A549 (cell line): ENCODE data around the gene TOB2. TPM values are rescaled to one million over a fixed set of nuclear protein-coding genes. Genes with fewer than 3 reads are reported as not detected.

Source experiments
- ATAC-seq, 2 experiments: fragments of 200-7000 bp in 1 of 2; fragments of >200 bp in 1 of 2; cut with Nextera tagmentation in 1 of 2; cut with Tn5 transposase in 1 of 2; 3 replicates each; pipeline versions ENCODE4 v1.8.0 to v1.9.1; 2018 to 2020; ENCODE audit warnings: mild to moderate bottlenecking in 1 of 2, moderate library complexity in 1 of 2
- CTCF ChIA-PET: fragments of 300-600 bp; sonication (Branson Sonifier 250); formaldehyde crosslinking; extraction: SDS; loops from one replicate; lab custom pipeline; 2021; ENCODE audit warnings: antibody characterized with exemption, inconsistent platforms; lab: Yijun Ruan, JAX
- POLR2A ChIA-PET: fragments of 350-600 bp; formaldehyde crosslinking; extraction: SDS; loops from one replicate; lab custom pipeline; 2021; ENCODE audit warnings: antibody characterized with exemption, inconsistent platforms; lab: Yijun Ruan, JAX
- DNase-seq, 2 experiments: peaks; one replicate each; pipeline versions ENCODE4 v3.0.0 to v3.0.0-alpha.2; 2011 to 2016; ENCODE audit warnings: low read depth in 1 of 2, low spot score in 1 of 2
- FAIRE-seq: peaks from 2 replicates; lab custom pipeline; 2011; peaks lifted over from hg19 to GRCh38; lab: Jason Lieb, UNC
- H3K27ac ChIP-seq, 2 experiments: fragments of >200 bp; sonication (Bioruptor Twin); formaldehyde crosslinking; 3 replicates each; pipeline ENCODE4 v1.5.1; 2016 to 2017
- H3K4me1 ChIP-seq: fragments of >200 bp; sonication (Bioruptor Twin); formaldehyde crosslinking; 3 replicates; pipeline ENCODE4 v1.6.1; 2016
- H3K4me2 ChIP-seq: fragments of >200 bp; sonication (Bioruptor Twin); formaldehyde crosslinking; 3 replicates; pipeline ENCODE4 v1.6.1; 2016
- H3K4me3 ChIP-seq: fragments of >200 bp; sonication (Bioruptor Twin); formaldehyde crosslinking; 3 replicates; pipeline ENCODE4 v1.5.1; 2016
- H3K9me3 ChIP-seq: fragments of >200 bp; sonication (Bioruptor Twin); formaldehyde crosslinking; 3 replicates; pipeline ENCODE4 v1.6.1; 2016
- ATOH8 ChIP-seq: fragments of 250-450 bp; sonication (Bioruptor Pico); IDR thresholded peaks from 2 replicates; pipeline ENCODE4 v1.5.0; 2020; ENCODE audit warnings: low read depth, mild to moderate bottlenecking, moderate library complexity
- BHLHE40 ChIP-seq: IDR thresholded peaks from 2 replicates; pipeline ENCODE4 v1.6.1; 2012; ENCODE audit warnings: low read depth, low read length, inconsistent platforms
- CBX8 ChIP-seq: fragments of 200-600 bp; sonication (generic); IDR thresholded peaks from 2 replicates; pipeline ENCODE4 v1.6.1; 2016
- CTCF ChIP-seq: fragments of >200 bp; sonication (Bioruptor Twin); formaldehyde crosslinking; IDR thresholded peaks from 3 replicates; pipeline ENCODE4 v1.5.1; 2016
- E2F6 ChIP-seq: IDR thresholded peaks from 2 replicates; pipeline ENCODE4 v1.6.1; 2012; ENCODE audit warnings: low read depth, borderline replicate concordance
- EHF ChIP-seq: fragments of 250-450 bp; sonication (Bioruptor Pico); IDR thresholded peaks from 2 replicates; pipeline ENCODE4 v1.5.0; 2020; ENCODE audit warnings: mild to moderate bottlenecking
- ELK1 ChIP-seq: fragments of 150-350 bp; IDR thresholded peaks from 2 replicates; pipeline ENCODE4 v1.6.1; 2014; ENCODE audit warnings: low read depth, mild to moderate bottlenecking, low read length
- EP300 ChIP-seq, 2 experiments: fragments of >200 bp; sonication (Bioruptor Twin); formaldehyde crosslinking; IDR thresholded peaks; 2 replicates in 1 of 2; 3 replicates in 1 of 2; pipeline ENCODE4 v1.6.1; 2016 to 2017
- FOXS1 ChIP-seq: fragments of 250-450 bp; sonication (Bioruptor Pico); IDR thresholded peaks from 2 replicates; pipeline ENCODE4 v1.5.0; 2020; ENCODE audit warnings: mild to moderate bottlenecking, moderate library complexity
- GATA3 ChIP-seq: IDR thresholded peaks from 2 replicates; pipeline ENCODE4 v1.6.1; 2012; ENCODE audit warnings: borderline replicate concordance
- HES2 ChIP-seq: fragments of >200 bp; sonication (Bioruptor Twin); formaldehyde crosslinking; IDR thresholded peaks from 2 replicates; pipeline ENCODE4 v1.6.1; 2016
- HEYL ChIP-seq: fragments of 250-450 bp; sonication (Bioruptor Pico); IDR thresholded peaks from 2 replicates; pipeline ENCODE4 v1.8.0; 2021; ENCODE audit warnings: mild to moderate bottlenecking, moderate library complexity
- JUN ChIP-seq, 2 experiments: fragments of >200 bp; sonication (Bioruptor Twin); formaldehyde crosslinking; IDR thresholded peaks; 2 replicates in 1 of 2; 3 replicates in 1 of 2; pipeline ENCODE4 v1.6.1; 2016 to 2017
- KDM1A ChIP-seq: fragments of 200-600 bp; sonication (generic); IDR thresholded peaks from 2 replicates; pipeline ENCODE4 v1.6.1; 2016; ENCODE audit warnings: low read depth, mild to moderate bottlenecking
- MYC ChIP-seq: IDR thresholded peaks from 2 replicates; pipeline ENCODE4 v1.6.1; 2012; ENCODE audit warnings: mild to moderate bottlenecking, inconsistent platforms, low read length, improper control_type of control experiment, borderline replicate concordance
- NPAS2 ChIP-seq: fragments of 250-450 bp; sonication (Bioruptor Pico); IDR thresholded peaks from 2 replicates; pipeline ENCODE4 v1.8.0; 2022; ENCODE audit warnings: mild to moderate bottlenecking, moderate library complexity, borderline replicate concordance
- NR3C1 ChIP-seq: fragments of >200 bp; sonication (Bioruptor Twin); formaldehyde crosslinking; IDR thresholded peaks from 3 replicates; pipeline ENCODE4 v1.6.1; 2017
- RARB ChIP-seq: fragments of 250-450 bp; sonication (Bioruptor Pico); IDR thresholded peaks from 2 replicates; pipeline ENCODE4 v1.8.0; 2021; ENCODE audit warnings: mild to moderate bottlenecking, moderate library complexity
- RCOR1 ChIP-seq: fragments of 150-350 bp; IDR thresholded peaks from 2 replicates; pipeline ENCODE4 v1.6.1; 2014; ENCODE audit warnings: antibody characterized with exemption, low read length, low read depth
- RFX5 ChIP-seq: fragments of 450-650 bp; IDR thresholded peaks from 2 replicates; pipeline ENCODE4 v1.7.1; 2014; ENCODE audit warnings: antibody characterized with exemption, mild to moderate bottlenecking, moderate library complexity
- RNF2 ChIP-seq: fragments of 200-600 bp; sonication (generic); IDR thresholded peaks from 2 replicates; pipeline ENCODE4 v1.6.1; 2016; ENCODE audit warnings: low read depth, mild to moderate bottlenecking, antibody characterized with exemption, moderate library complexity, borderline replicate concordance
- SMC3 ChIP-seq: fragments of >200 bp; sonication (Bioruptor Twin); formaldehyde crosslinking; IDR thresholded peaks from 3 replicates; pipeline ENCODE4 v1.6.1; 2018; ENCODE audit warnings: inconsistent platforms
- ZNF302 ChIP-seq: fragments of 250-450 bp; sonication (Bioruptor Pico); IDR thresholded peaks from 2 replicates; pipeline ENCODE4 v1.9.0; 2021; ENCODE audit warnings: inconsistent platforms, mild to moderate bottlenecking, moderate library complexity
- ZSCAN20 ChIP-seq: fragments of 250-450 bp; sonication (Bioruptor Pico); IDR thresholded peaks from 2 replicates; pipeline ENCODE4 v1.8.0; 2022; ENCODE audit warnings: mild to moderate bottlenecking, moderate library complexity
- WGBS: methylation state at CpG from one replicate; pipeline ENCODE4 v1.1.6; 2017; ENCODE audit errors: missing lambda C conversion rate; 5-methylcytosine and 5-hydroxymethylcytosine counted together
- polyA plus RNA-seq, 4 experiments: library from polyadenylated mRNA; depleted of rRNA in 3 of 4; stranded (reverse); fragments of >200 nt; fragmentation: RNase III in 1 of 4; extraction: RNeasy Plus Mini Kit Qiagen cat#74134 plus additional on column Dnase treatment in 1 of 4; gene quantifications; 2 replicates in 3 of 4; 3 replicates in 1 of 4; pipeline ENCODE4 v1.2.3, GENCODE V29; 2011 to 2017

Gene TOB2
- polyA plus RNA-seq, 2 of the 4 experiments (the other 2 are of a cell fraction), result 11.4 to 14.7 TPM

- no peak for DNase-seq
- TF ChIP-seq RFX5, result no peak
- no peak for TF ChIP-seq BHLHE40
- TF ChIP-seq, all 56 proteins: peak for 0
- no peaks in the 10 kb centered on the region for H3K4me1 ChIP-seq
- ATAC-seq (peak; percentile 52 to 62; a peak in 4 of 6 replicates), FAIRE-seq (no peak)
- H3K4me3 ChIP-seq, result no peak overlapping the region
- CTCF ChIA-PET, result interaction anchor here (0.6 to 2.7 kb wide), 3 partner anchors 11 to 89 kb away, joined by 3 to 8 read pairs (median 4); no protein-coding TSS in a partner anchor
- WGBS, result 91% methylated on average over 10 of the region's 13 CpGs
- POLR2A ChIA-PET, result interaction anchor here (1.2 kb wide), 1 partner anchor 24 kb away, joined by 3 read pairs; no protein-coding TSS in a partner anchor
- no peaks in the 10 kb centered on the region for H3K9me3 ChIP-seq
- no peak overlapping the region for H3K27ac ChIP-seq
- no peak overlapping the region for H3K4me2 ChIP-seq
These were observed 17.2 kb downstream of the TOB2 start for GRCh38 chr22:41429232-41429950.

- ATAC-seq (peak in 1 of 2 experiments; percentile 47; a peak in 1 of 6 replicates), FAIRE-seq (no peak), DNase-seq (no peak)
- ChIA-PET POLR2A (no interaction called here), CTCF (interaction anchor here (0.7 kb wide), 2 partner anchors 9 to 57 kb away, joined by 3 read pairs; no protein-coding TSS in a partner anchor)
- H3K4me3 ChIP-seq, result no peak overlapping the region
- H3K4me1 ChIP-seq, result no peaks in the 10 kb centered on the region
- H3K4me2 ChIP-seq, result no peak overlapping the region
- H3K27ac ChIP-seq, result no peak overlapping the region
- WGBS, result 82% methylated on average over 9 of the region's 9 CpGs
- no peaks in the 10 kb centered on the region for H3K9me3 ChIP-seq
- no peak for TF ChIP-seq ELK1
- TF ChIP-seq MYC, result no peak
- no peak for TF ChIP-seq RARB
- TF ChIP-seq ZSCAN20 (CRISPR knock-in tag), result no peak
- no peak for TF ChIP-seq JUN (IDR thresholded peaks at IDR 0.05)
- no peak for TF ChIP-seq HES2
- no peak for TF ChIP-seq ATOH8
- no peak for TF ChIP-seq CBX8
- no peak for TF ChIP-seq NR3C1
- no peak for TF ChIP-seq GATA3
- no peak for TF ChIP-seq RCOR1
- no peak for TF ChIP-seq EP300 (IDR thresholded peaks at IDR 0.05)
- TF ChIP-seq KDM1A, result no peak
- no peak for TF ChIP-seq RFX5
- TF ChIP-seq FOXS1, result no peak
- no peak for TF ChIP-seq ZNF302 (CRISPR knock-in tag)
- TF ChIP-seq NPAS2 (CRISPR knock-in tag), result no peak
- TF ChIP-seq SMC3, result no peak
- TF ChIP-seq, all 56 proteins: peak for 0
These were observed 20.8 kb downstream of the TOB2 start for GRCh38 chr22:41425660-41426365.

GRCh38 chr22:41418717-41419116 is 27.9 kb downstream of the TOB2 start:
- FAIRE-seq, result no peak
- Histone ChIP-seq H3K4me3 (no peak overlapping the region), H3K27ac (peak overlapping the region in 1 of 2 experiments; percentile 56; a peak in 3 of 6 replicates), H3K4me1 (peaks cover 23% of the 10 kb centered on the region), H3K9me3 (no peaks in the 10 kb centered on the region), H3K4me2 (no peak overlapping the region)
- no peak for ATAC-seq
- ChIA-PET CTCF (interaction anchor here (0.9 to 1.7 kb wide), 4 partner anchors 10 to 99 kb away, joined by 3 to 5 read pairs (median 4); no protein-coding TSS in a partner anchor), POLR2A (no interaction called here)
- TF ChIP-seq E2F6, result no peak
- TF ChIP-seq HEYL (CRISPR knock-in tag), result no peak
- no peak for TF ChIP-seq EHF (CRISPR knock-in tag)
- no peak for TF ChIP-seq RNF2
- no peak for TF ChIP-seq CTCF
- no peak for TF ChIP-seq HES2
- WGBS, result 93% methylated on average over 9 of the region's 9 CpGs
- no peak for DNase-seq
